ENCODE data around the gene PEAR1. TPM values are rescaled to one million over a fixed set of nuclear protein-coding genes. Genes with fewer than 3 reads are reported as not detected.

The PEAR1 gene
- total RNA-seq, 1 donor from 2014 or later: 17.9 TPM

DNA sequence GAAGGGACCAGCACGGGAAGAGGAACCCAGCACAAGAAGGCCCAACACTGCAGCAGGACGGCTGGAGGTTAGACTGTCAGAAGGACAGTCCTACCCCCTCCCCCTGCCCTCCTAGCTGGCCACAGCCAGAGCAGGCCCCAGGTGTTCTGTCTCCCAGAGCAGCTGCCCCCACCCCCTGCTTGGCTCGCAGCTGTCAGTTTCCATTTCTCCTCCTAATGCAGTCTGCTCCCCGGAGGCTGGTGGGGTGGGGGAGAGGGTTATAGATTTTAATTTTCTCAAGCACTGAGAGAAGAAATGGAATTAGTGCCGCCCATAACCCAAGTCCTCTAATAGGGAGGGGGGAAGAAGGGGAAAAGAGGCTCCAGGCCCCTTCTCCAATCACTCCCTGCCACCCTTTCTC is 13.0 kb upstream of the PEAR1 start:
- Histone ChIP-seq H3K9me3 (no peaks in the 10 kb centered on the region), H3K36me3 (no peaks in the 10 kb centered on the region), H3K27me3 (peaks cover 5% of the 10 kb centered on the region), H3K4me1 (no peaks in the 10 kb centered on the region), H3K4me3 (no peak overlapping the region), H3K27ac (no peak overlapping the region)
- ATAC-seq: no peak
- no peak for DNase-seq
- TF ChIP-seq CTCF (IDR thresholded peaks at IDR 0.05): no peak
- intact Hi-C loops (cut with DNase I): no loop called here

DNA sequence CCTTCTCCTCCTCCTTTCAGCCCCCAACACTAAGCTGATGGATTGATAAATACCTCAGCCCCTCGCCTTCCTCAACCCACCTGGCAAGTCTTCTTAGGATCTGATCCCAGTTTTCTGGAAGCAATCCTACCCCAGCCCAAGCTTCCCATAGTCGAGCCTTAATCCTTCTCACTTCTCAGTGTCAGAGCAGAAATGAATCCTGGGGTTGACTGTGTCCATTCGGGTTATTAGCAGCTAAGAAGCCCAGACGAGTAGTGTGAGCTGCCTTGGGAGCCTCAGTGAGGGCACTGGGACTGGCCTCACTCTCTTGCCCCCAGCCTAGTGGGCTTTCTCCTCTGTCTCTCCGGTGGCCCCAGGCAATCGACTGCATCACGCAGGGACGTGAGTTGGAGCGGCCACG is 12.4 kb upstream of the PEAR1 start:
- ATAC-seq: no peak
- Histone ChIP-seq H3K36me3 (no peaks in the 10 kb centered on the region), H3K9me3 (no peaks in the 10 kb centered on the region), H3K4me3 (no peak overlapping the region), H3K27me3 (peaks cover 5% of the 10 kb centered on the region), H3K4me1 (no peaks in the 10 kb centered on the region), H3K27ac (no peak overlapping the region)
- TF ChIP-seq CTCF (IDR thresholded peaks at IDR 0.05): no peak
- no peak for DNase-seq
- intact Hi-C loops (cut with DNase I): no loop called here

- Histone ChIP-seq H3K27me3 (peaks cover 4% of the 10 kb centered on the region), H3K4me1 (no peaks in the 10 kb centered on the region), H3K4me3 (no peak overlapping the region), H3K9me3 (no peaks in the 10 kb centered on the region), H3K36me3 (no peaks in the 10 kb centered on the region), H3K27ac (no peak overlapping the region)
- intact Hi-C loops (cut with DNase I): no loop called here
- TF ChIP-seq CTCF (IDR thresholded peaks at IDR 0.05): no peak
- ATAC-seq: no peak
- DNase-seq: no peak
Measured at GRCh38 chr1:156881663-156882062, 11.9 kb upstream of the PEAR1 start.

- H3K27me3 ChIP-seq: no peaks in the 10 kb centered on the region
Measured at GRCh38 chr1:156882543-156882942, 11.0 kb upstream of the PEAR1 start.

GRCh38 chr1:156883919-156884318 is 9.6 kb upstream of the PEAR1 start:
- H3K4me3 ChIP-seq: no peak overlapping the region
- TF ChIP-seq CTCF (IDR thresholded peaks at IDR 0.05): no peak
- no peaks in the 10 kb centered on the region for H3K9me3 ChIP-seq
- no peak for ATAC-seq
- H3K27ac ChIP-seq: no peak overlapping the region
- DNase-seq: no peak
- no peaks in the 10 kb centered on the region for H3K36me3 ChIP-seq
- no peaks in the 10 kb centered on the region for H3K4me1 ChIP-seq
- intact Hi-C loops (cut with DNase I): no loop called here
- no peaks in the 10 kb centered on the region for H3K27me3 ChIP-seq

More at GRCh38 chr1:156882543-156882942, 11.0 kb upstream of the PEAR1 start:
- H3K27ac ChIP-seq: no peak overlapping the region
- no peak for ATAC-seq
- DNase-seq: no peak
- TF ChIP-seq CTCF (IDR thresholded peaks at IDR 0.05): no peak
- intact Hi-C loops (cut with DNase I): no loop called here
- H3K9me3 ChIP-seq: no peaks in the 10 kb centered on the region
- H3K36me3 ChIP-seq: no peaks in the 10 kb centered on the region
- H3K4me3 ChIP-seq: no peak overlapping the region
- no peaks in the 10 kb centered on the region for H3K4me1 ChIP-seq

DNA sequence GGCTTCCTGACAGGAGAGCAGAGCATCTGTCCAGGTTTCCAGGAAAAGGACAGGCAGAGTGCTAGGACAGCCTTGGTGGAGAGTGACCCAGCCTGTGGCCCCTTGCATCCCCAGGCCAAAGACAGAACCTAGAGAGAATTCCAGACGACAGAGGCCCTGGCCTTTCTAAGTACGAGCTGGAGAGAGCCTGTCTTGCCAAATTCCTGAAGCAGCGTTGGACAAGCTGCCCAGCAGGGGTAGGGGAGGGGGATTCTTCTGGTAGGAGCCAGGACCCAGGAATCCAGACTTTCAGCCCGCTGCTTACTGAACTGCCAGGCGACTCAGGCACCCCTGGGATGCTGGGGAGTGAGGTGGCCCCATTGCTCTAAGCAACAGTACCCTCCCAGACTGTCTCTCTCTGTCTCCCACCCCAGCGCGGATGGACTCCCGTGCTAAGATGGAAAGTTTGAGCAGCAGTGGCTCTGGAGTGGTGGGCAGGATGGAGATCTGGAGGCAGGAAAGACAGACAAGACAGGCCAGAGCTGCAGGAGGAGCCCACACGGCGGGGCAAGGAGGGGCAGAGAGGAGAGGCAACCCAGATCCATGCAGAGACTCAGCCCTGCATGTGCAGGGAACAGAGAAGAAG is 8.8 kb upstream of the PEAR1 start:
- Histone ChIP-seq H3K4me1 (no peaks in the 10 kb centered on the region), H3K27me3 (no peaks in the 10 kb centered on the region), H3K27ac (no peak overlapping the region), H3K4me3 (no peak overlapping the region), H3K36me3 (no peaks in the 10 kb centered on the region), H3K9me3 (no peaks in the 10 kb centered on the region)
- TF ChIP-seq CTCF (IDR thresholded peaks at IDR 0.05): no peak
- intact Hi-C loops (cut with DNase I): no loop called here
- no peak for ATAC-seq
- DNase-seq: no peak

Measured in upper lobe of right lung (tissue), 1 donor.